KBM-7 (cell line): ENCODE data around the gene CLEC2L.

Source experiments
- DNase-seq: peaks from one replicate; pipeline ENCODE4 v3.0.0-alpha.2; 2015
- in situ Hi-C: fragments of 300-500 bp; cut with MboI; formaldehyde crosslinking; loops from 2 replicates; pipeline ENCODE4 v1.14.3; 2020; ENCODE audit warnings: low sequenced_read_pairs, low pct_unique_long_range_greater_than_20kb, mixed read lengths

CLEC2L gene

DNA sequence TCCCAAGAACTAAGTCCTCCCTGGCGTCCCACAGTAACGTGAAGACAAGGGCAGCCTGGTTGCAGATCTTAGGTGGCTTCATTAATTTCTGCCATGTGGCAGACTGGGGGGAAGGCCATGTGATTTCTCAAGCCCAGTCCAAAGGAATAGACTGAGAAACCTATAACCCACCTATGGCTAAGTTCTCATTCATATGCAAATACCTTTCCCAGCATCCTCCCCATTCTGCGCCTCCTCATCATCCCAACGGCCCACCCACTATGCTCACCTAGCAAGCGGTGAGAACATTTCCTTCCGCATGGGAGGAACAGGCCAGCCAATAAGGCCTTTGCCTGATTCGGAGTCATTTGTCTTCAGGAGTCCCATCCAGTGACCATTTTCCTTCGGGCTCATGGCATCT, 8.2 kb upstream of the CLEC2L start:
- in situ Hi-C loops: no loop called here
- DNase-seq: no peak

DNA sequence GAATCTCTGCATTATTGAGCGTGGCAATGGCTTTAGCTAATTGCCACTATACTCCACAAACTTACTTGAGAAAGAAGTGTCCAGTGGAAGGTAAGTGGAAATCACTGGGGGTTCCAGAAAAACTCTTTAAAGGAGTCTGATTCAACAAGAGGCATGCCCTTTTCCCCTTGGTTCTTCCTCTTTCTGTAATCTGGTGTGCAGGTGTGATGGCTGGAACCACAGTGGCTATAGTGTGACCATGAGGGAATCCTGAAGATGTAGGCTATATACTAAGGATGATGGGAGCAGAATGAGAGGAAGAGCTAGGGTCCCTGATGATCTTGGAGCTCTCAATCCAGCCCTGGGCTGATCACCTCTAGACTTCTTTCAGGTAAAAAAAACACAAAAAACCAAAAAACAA, 2.0 kb upstream of the CLEC2L start:
- in situ Hi-C loops: no loop called here
- DNase-seq: no peak

DNA sequence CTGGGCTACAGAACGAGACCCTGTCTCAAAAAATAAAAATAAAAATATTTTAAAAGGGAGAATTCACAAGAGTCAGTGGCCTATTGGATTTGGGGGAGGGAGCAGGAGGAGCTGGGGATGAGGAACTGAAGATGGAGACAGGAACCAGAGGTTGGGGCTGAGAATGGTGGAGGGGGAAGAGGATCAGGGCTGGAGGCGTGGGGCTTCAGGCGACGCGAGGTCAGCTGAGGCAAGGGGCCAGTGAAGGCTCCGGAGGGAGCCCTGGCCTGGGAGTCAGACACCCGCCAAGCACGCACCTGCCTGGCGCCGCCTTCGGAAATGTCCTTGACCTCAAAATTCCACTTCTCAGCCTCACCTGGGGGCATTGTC, 671 bp upstream of the CLEC2L start:
- no peak for DNase-seq
- in situ Hi-C loops: no loop called here

DNA sequence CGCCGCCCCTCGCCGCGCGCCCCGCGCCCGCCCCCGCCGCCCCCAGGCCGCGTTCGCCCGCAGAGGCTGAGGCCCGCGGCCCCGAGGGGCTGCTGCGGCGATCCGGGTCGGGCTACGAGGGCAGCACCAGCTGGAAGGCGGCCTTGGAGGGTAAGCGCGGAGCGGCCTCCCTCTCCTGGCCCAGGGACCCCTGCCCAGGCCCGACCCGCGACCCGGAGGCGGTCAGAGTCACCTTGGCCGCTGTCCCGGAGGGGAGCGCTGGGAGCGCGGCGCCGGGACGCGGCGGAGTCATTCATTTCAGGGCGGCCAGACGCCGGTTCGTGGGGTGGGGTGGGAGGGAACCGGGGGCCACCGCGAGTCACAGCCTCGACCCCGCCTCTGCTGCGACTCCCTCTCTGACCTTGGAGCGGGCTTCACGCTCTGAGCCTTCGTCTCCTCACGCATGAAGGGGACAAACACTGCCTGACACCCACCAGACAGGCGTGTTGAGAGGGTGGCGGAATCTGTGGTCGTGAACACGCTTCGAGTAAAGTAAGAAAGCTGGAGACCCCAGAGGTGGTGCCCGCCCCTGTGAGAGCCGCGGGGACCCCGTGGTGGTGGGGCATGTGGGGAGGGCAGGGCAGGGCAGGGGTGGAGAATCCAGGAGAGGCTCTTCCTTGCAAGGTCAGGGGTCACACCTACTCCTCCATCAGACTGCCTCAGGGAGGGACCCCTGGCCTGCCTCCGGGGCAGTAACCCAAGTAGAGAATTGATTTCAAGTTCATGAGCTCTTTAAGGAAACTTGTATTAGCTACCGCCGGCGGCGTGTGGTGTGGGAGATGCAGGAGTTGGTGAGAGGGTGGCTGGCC, 707 bp downstream of the CLEC2L start:
- in situ Hi-C loops: no loop called here
- no peak for DNase-seq

DNA sequence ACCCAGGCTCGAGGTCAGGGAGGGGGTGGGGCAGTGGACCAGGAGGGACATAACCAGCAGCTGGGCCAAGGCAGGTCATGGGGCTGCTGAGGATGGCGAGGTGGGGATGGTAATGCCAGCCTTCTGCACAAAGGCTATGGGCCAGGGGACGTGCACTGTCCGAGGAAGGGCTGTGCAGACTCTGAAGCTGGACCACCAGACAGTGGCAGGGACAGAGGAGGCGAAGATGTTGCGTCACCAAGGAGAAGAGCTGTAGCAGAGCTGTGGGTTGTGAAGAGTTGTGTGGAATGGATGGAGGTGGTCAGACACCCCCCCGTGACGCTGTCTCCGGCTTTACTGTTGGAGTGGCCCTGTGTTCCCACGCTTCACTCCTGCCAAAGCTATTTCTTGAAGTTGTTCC, 1.8 kb downstream of the CLEC2L start:
- in situ Hi-C loops: no loop called here
- no peak for DNase-seq

DNA sequence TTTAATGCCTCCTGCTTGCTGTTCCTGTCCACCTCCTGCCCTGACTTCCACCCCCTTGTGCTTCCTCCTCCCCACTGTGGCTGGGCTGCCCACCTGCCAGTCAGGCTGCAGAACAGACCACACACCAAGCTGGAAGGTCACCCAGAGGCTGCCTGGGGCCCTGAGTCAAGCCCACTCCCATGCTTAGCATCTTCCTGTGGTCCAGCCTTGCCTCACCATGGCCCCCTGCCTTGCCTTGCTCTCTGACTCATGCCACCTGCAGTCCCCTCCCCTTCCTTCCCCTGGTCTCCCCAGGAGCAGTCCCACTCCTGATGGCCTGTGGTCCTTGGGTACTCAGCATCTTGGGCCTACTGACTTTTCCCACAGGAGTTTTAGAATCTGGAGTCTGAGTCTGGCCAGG, 2.3 kb downstream of the CLEC2L start:
- in situ Hi-C loops: no loop called here
- DNase-seq: no peak

DNA sequence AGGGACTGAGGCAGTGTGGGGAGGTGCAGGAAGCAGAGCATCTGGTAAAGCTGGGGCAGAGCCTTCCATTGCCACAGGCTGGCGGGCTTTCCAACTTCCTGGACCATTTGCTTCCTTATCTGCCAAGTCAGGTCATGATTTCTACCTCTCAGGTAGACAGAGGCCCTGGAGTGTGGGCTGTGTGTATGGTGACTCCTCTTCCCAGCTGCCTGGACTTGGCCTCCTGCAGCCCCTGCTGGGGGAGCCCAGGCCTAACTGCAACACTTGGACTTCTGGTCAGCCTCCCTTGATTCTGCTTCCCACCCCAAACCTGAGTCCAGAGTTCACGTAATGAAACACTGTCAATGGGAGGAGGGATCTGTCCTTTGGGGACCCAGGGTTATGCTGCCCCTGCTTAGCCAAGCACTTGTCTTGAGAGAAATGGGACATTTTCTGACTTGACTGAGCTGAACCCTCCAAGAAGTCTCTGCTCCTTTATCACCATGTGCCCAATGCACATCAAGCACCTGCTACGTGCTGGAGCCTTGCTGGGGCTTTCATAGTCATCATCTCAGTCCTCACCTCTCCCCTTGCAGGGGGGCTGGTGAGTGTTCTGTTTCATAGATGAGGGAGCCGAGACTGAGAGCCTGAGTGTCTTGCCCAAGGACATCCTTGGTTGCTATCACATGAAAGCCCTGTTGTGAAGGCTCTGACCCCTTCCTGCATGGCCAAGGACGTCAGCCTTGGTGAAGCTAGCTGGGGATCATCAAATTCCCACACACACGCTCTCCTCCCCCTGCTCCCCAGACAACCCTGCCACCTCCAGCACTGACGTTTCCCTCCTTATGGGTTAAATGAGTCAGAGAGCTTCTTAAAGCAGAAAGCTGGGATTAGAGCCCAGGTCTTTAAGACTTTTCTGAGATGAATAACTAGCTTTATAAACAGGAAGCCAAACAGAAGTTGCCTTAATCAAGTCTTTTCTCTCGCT, 3.4 kb downstream of the CLEC2L start:
- in situ Hi-C loops: no loop called here
- no peak for DNase-seq

DNA sequence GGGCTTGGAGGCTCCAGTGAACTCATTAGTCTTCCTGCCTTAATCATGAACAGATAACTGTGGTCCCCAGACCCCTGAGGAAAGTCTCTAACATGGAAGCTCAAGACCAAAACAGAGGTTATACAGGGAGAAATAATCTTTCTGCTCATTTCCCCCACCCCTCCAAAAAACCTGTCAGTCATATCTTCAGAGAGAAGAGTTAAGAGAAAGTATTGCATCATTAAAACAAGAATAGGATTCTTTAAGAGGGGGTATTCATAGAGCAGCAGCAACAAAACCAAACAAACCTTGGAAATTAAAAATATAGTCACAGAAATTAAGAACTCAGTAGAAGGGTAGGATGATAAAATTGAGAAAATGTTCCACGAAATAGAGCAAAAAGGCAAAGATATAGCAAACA, 7.6 kb downstream of the CLEC2L start:
- in situ Hi-C loops: no loop called here
- no peak for DNase-seq

DNA sequence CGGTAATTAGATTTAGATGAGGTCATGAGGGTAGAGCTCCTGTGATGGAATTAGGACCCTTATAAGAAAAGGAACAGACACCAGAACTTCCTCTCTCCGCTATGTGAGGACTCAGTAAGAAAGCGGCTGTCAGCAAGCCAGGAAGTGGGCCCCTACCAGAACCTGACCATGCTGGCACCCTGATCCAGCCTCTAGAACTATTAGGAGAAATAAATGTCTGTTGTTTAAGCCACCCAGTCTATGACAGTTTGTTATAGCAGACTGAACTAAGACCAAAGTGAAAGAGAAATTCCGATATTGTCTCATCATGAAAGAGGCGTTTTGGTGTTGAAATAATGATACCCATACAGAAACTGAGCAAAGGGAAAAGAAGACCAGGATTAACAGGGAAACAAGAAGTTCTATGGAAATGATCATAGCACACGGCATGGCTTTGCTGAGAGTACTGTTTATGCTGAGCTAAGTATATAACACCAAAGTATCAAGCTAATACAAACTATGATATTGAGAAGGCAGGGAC, 9.2 kb downstream of the CLEC2L start:
- no peak for DNase-seq
- in situ Hi-C loops: no loop called here

DNA sequence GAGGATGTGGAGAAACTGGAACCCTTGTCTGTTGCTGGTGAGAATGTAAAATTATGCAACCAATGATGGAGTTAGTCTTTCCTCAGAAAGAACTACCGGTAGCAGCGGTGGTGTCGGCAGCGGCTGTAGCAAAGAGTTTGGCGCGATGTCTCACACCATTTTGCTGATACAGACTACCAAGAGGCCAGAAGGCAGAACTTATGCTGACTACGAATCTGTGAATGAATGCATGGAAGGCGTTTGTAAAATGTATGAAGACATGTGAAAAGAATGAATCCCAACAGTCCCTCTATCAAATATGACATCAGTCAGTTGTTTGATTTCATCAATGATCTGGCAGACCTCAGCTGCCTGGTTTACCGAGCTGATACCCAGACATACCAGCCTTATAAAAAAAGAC, 10.6 kb downstream of the CLEC2L start:
- no peak for DNase-seq
- in situ Hi-C loops: no loop called here

DNA sequence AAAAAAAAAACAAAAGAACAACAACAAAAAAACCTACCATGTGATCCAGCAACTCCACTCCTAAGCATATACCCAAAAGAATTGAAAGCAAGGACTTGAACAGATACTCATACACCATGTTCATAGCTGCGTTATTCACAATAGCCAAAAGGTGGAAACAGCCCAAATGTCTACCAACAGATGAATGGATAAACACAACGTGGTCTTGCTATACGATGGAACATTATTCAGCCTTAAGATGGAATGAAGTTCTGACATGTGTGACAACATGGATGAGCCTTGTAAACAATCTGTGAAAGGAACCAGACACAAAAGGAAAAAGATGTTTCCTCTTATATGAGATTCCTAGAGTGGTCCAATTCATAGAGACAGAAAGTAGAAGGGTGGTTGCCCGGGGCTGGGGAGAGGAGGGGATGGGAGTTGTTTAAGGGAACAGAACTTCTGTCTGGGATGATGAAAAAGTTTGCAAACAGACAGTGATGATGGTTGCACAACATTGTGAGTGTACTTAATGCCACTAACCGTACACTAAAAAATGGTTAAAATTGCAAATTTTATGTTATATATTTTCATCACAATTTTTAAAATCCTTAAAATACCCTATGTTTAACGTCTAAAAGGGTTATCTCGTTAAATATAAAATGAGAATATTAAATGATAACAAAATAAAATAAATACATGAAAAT, 11.6 kb downstream of the CLEC2L start:
- DNase-seq: no peak
- in situ Hi-C loops: no loop called here

DNA sequence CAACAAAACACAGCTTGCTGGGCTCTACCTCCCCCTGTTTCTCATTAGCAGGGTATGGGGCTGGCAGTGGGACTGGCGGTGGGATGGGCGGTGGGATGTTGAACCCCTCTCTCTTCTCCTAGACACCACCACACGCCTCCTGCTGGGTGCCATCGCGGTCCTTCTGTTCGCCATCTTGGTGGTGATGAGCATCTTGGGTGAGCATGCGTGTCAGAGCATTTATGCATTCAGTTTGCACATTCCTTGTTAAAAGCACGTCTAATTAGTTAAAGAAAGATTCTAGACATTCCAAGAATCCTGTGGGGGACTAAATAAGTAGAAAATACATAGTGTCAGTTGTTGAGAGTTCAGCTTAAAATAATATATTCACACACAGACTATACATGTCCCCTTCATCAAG, 12.7 kb downstream of the CLEC2L start:
- in situ Hi-C loops: no loop called here
- DNase-seq: no peak

DNA sequence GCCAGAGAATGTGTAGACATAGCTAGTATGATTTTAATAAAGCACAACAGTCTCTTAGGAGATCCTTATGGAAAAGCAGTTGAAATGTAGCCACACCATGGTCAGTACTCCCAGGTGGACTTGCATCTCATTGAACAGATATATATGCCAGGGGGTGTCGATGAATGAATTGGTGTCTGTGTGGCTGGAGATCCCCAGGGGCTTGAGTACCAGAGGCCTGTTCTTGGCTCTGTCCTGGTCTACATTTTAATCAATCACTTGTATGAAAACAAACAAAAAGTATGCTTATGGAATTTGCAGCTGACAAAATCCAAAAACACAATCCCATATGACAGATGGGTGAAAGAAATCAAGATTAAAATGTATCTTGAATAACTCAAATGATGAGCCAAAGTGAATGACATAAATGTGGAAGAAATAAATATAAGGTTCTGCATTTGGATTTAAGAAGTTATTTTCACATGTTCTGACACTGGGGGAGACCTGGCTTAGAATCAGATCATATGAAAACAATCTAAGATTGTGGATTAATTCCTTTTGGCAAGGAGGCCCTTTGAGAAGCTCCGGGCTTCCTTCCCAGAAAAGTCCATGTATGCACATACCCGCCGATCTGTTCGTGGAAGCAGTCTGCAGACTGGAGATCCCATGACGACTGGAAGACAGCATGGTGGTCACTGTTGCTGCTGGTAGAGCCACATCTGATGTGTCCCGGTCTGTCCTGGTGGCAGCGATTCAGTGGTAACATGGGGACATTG, 15.6 kb downstream of the CLEC2L start:
- in situ Hi-C loops: no loop called here
- DNase-seq: no peak

DNA sequence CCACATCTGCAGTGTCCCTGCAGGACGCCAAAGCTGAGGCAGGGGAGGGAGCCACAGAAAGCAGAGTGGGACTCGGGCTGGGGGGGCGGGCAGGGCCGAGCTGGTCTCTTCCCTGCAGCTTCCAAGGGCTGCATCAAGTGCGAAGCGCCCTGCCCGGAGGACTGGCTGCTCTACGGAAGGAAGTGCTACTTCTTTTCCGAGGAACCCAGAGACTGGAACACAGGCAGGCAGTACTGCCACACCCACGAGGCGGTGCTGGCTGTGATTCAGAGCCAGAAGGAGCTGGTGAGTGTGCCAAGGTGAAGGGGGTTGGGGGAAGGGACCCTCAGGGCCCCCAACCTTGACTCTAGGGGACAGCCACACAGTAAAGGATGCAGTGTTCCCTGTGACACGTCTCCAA, 16.7 kb downstream of the CLEC2L start:
- in situ Hi-C loops: no loop called here
- DNase-seq: no peak

DNA sequence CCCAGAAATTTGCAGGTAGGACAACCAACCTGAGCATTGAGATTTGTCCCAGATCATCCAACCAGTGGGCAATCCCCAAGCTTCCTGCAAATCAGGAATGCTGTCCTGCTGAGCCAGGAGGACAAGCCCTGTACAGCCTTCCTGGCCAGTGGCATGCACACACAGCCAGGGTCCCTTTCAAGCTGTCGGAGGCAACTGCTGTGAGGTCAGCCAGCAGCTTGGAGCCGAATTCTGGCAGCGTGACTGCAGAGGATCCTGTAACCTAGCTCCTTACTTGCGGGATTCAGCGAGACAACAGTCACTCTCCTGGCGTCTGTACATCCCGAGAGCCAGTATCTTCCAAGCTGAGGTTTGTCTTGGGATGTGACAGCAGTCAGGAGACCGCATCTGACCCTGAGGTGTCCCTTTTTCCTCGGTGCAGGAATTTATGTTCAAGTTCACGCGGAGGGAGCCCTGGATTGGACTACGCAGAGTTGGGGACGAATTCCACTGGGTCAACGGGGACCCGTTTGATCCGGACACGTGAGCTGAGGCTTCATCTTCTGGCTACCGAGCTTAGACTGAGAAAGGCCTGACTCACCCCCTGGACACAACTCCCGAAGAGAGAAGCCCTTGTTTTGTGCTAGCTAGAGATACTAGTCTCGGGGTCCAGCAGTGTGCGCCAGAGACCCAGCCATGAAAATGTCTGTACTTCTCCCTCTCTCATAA, 18.3 kb downstream of the CLEC2L start:
- in situ Hi-C loops: no loop called here

DNA sequence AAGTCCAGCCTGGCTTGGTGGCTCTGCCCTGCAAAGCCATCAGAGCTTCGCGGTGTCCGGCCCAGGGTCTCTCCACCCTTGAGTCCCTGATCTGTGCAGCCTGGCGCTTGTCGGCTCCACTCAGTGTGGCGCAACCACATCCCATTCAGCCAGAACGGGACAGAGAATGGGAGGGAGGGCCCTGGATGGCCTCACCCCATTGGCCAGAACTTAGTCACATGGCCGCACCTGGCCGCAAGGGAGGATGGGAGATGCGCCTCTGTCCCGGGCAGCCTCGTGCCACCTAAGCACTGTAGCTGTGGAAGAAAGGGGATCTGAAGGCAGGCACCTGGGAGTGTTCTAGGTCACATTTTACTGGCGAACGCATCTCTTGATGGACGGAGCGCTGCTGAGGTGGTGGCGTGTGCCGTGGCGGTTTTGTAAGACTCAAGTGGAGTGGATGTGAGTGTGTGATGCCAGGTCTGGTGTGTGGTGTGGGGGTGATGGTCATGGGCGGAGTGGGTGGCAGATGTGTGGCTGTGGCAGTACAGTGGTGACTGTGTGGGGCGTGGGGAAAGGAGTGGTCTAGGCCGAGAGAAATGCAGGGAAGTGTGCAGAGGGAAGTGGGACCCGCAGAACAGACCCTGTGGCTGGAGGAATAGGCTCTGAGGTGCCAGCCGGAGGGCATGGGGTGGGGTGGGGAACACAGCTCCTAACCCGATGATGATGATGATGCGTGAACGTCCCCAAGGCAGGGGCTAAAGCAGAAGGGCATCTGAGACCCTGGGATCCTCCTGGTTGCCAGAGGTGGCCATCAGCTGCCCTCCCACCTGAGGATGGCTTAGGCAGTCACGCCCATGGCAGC, 19.0 kb downstream of the CLEC2L start:
- no peak for DNase-seq
- in situ Hi-C loops: no loop called here

More for the DNA sequence above, 18.3 kb downstream of the CLEC2L start:
- no peak for DNase-seq

DNA sequence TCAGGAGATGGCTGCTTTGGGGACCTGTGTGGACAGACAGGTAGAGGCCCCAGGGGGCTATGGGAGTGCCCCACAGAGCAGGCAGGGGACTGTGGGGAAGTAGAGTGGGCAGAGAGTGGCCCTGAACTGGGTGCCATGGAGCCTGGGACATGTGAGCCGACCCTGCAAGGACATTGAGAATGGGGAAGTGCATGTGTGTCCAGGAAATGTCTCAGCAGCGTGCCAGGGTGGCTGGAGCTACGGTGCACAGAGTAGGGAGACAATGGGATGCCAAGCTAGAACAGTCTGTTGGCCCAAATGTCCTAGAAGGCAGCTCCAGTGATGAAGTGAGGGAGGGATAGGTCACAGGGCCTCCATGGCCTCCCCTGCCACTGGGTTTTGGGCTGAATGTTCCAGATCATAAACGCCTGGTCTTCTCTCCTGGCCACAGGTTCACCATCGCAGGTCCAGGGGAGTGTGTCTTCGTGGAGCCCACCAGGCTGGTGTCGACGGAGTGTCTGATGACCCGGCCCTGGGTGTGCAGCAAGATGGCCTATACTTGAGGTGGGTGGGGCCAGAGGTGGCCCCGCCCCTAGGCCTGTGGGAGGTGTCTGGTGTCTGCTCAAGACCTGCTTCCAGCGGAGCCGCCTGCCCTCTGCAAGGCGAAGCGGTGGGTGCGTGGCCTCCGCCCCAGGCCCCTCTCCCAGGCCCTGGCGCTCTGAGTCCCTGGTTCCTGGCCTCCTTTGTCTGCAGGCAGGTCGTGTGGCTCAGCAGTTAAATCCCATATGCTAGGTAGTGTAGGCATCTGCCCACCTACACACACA, 20.5 kb downstream of the CLEC2L start:
- in situ Hi-C loops: no loop called here
- DNase-seq: peak; percentile 37
